ENCODE measurements around the gene TBC1D2B.

DNA sequence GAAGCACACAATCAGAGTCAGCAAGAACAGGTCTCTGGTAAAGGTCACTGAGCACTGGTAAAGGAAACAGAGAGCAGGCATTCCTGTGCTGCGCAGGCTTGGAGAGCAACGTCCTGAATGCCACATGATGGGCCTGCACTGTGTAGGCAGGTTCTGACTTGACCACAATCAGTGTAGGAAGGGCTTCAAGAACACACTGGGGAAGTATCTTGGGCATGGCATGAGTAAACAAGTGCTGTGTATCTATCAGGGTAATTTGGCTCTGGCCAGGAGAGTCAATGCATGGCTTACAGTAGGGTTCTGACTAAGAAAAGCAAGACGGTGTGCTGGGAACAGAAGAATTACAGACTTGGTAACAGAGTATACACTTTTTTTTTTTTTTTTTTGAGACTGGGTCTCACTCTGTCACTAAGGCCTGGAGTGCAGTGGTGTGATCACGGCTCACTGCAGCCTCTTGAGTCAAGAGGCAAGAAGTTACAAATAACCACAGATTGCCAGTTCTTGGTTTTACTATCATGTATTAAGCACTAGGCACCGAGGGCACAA is 30.6 kb downstream of the TBC1D2B start:
- TF ChIP-seq, protein P1, sequence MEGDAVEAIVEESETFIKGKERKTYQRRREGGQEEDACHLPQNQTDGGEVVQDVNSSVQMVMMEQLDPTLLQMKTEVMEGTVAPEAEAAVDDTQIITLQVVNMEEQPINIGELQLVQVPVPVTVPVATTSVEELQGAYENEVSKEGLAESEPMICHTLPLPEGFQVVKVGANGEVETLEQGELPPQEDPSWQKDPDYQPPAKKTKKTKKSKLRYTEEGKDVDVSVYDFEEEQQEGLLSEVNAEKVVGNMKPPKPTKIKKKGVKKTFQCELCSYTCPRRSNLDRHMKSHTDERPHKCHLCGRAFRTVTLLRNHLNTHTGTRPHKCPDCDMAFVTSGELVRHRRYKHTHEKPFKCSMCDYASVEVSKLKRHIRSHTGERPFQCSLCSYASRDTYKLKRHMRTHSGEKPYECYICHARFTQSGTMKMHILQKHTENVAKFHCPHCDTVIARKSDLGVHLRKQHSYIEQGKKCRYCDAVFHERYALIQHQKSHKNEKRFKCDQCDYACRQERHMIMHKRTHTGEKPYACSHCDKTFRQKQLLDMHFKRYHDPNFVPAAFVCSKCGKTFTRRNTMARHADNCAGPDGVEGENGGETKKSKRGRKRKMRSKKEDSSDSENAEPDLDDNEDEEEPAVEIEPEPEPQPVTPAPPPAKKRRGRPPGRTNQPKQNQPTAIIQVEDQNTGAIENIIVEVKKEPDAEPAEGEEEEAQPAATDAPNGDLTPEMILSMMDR (optimal IDR thresholded peaks at IDR 0.05 in 1 of 3, IDR thresholded peaks at IDR 0.05 in 1 of 3, conservative IDR thresholded peaks at IDR 0.05 in 1 of 3; ENCODE audit: extremely low read depth in 1 of 3, insufficient read depth in 2 of 3, low read length in 3 of 3) = no peak
- TF ChIP-seq EZH2 (IDR thresholded peaks at IDR 0.05; ENCODE audit: low read length) = no peak

Data from keratinocyte (primary cell).